B cell (primary cell): ENCODE measurements around the gene KIF21B. TPM values are rescaled to one million over a fixed set of nuclear protein-coding genes. Genes with fewer than 3 reads are reported as not detected.

Experiments
- ATAC-seq: fragments of 200-7000 bp; cut with Tn5 transposase; one replicate; pipeline ENCODE4 v1.10.0; 2021; ENCODE audit warnings: low read depth, mild to moderate bottlenecking, moderate number of reproducible peaks, moderate library complexity
- CTCF ChIA-PET: fragments of 350-600 bp; sonication (Branson Sonifier 250); formaldehyde crosslinking; loops from one replicate; lab custom pipeline; 2021; ENCODE audit warnings: antibody characterized with exemption, inconsistent platforms; lab: Charles Lee
- POLR2A ChIA-PET: fragments of 350-600 bp; sonication (Branson Sonifier 250); formaldehyde crosslinking; loops from one replicate; lab custom pipeline; 2021; ENCODE audit warnings: antibody characterized with exemption; lab: Charles Lee
- DNase-seq: peaks from one replicate; pipeline ENCODE4 v3.0.0; 2013
- H2AFZ ChIP-seq: 2 replicates; pipeline ENCODE4 v1.6.1; 2012; ENCODE audit warnings: mild to moderate bottlenecking, low read depth, low read length; ENCODE audit not compliant: insufficient read depth, poor library complexity, severe bottlenecking
- H3K27ac ChIP-seq, 2 donors: 1 replicate in 1 of 2; 2 replicates in 1 of 2; pipeline ENCODE4 v1.5.1; 2012 to 2013; ENCODE audit warnings: low read length in 2 of 2, mild to moderate bottlenecking in 2 of 2, moderate library complexity in 1 of 2
- H3K27me3 ChIP-seq, 4 experiments: fragments of 200-600 bp in 1 of 4; sonication (generic) in 1 of 4; replicated peaks in 1 of 4; 1 replicate in 2 of 4; 2 replicates in 2 of 4; pipeline versions ENCODE4 v1.6.1 to v1.7.0; 2013 to 2016; ENCODE audit warnings: low read length in 3 of 4, mild to moderate bottlenecking in 2 of 4, mixed read lengths in 1 of 4, moderate library complexity in 1 of 4; ENCODE audit not compliant: insufficient read depth in 4 of 4, control insufficient read depth in 3 of 4; ENCODE audit errors: control extremely low read depth in 1 of 4
- H3K36me3 ChIP-seq, 2 experiments: replicated peaks in 1 of 2; 1 replicate in 1 of 2; 2 replicates in 1 of 2; pipeline versions ENCODE4 v1.6.1 to v1.7.1; 2013; ENCODE audit warnings: low read length in 1 of 2; ENCODE audit not compliant: insufficient read depth in 2 of 2, control insufficient read depth in 1 of 2; ENCODE audit errors: control extremely low read depth in 1 of 2, extremely low read depth in 1 of 2
- H3K4me1 ChIP-seq, 2 donors: fragments of 200-600 bp in 1 of 2; sonication (generic) in 1 of 2; 1 replicate in 1 of 2; 2 replicates in 1 of 2; pipeline versions ENCODE4 v1.5.1 to v1.6.1; 2013 to 2017; ENCODE audit warnings: low read length in 2 of 2; ENCODE audit not compliant: control insufficient read depth in 2 of 2, insufficient read depth in 2 of 2
- H3K4me2 ChIP-seq: replicated peaks from 2 replicates; pipeline ENCODE3; 2012; ENCODE audit warnings: mild to moderate bottlenecking, low read depth, low read length; ENCODE audit not compliant: poor library complexity, severe bottlenecking
- H3K4me3 ChIP-seq, 5 experiments: fragments of 200-600 bp in 1 of 5; sonication (generic) in 1 of 5; 1 replicate in 3 of 5; 2 replicates in 2 of 5; pipeline versions ENCODE4 v1.5.1 to v1.7.0; 2011 to 2016; ENCODE audit warnings: low read length in 4 of 5, mild to moderate bottlenecking in 4 of 5, low read depth in 2 of 5, control low read depth in 1 of 5, moderate library complexity in 1 of 5; ENCODE audit not compliant: insufficient read depth in 1 of 5; ENCODE audit errors: control extremely low read depth in 1 of 5, extremely low read depth in 1 of 5
- H3K79me2 ChIP-seq: fragments of 200-600 bp; sonication (generic); one replicate; pipeline ENCODE4 v1.6.0; 2016; ENCODE audit warnings: low read length; ENCODE audit not compliant: control insufficient read depth, insufficient read depth
- H3K9ac ChIP-seq: fragments of 200-600 bp; sonication (generic); 2 replicates; pipeline ENCODE4 v1.6.1; 2017; ENCODE audit warnings: mild to moderate bottlenecking, low read length, moderate library complexity
- H3K9me3 ChIP-seq, 3 donors: one replicate each; pipeline versions ENCODE4 v1.6.1 to v1.7.1; 2013; ENCODE audit warnings: low read length in 2 of 3; ENCODE audit not compliant: control insufficient read depth in 2 of 3, insufficient read depth in 1 of 3; ENCODE audit errors: control extremely low read depth in 1 of 3
- H4K20me1 ChIP-seq: 2 replicates; pipeline ENCODE4 v1.6.0; 2012; ENCODE audit warnings: mild to moderate bottlenecking, low read length; ENCODE audit not compliant: insufficient read depth, control insufficient read depth, poor library complexity, severe bottlenecking
- H3K27ac Mint-ChIP-seq: one replicate; pipeline ENCODE4 v1.8.0; 2021; ENCODE audit warnings: mixed read lengths
- H3K27me3 Mint-ChIP-seq: one replicate; pipeline ENCODE4 v1.8.0; 2021; ENCODE audit warnings: mixed read lengths
- H3K4me1 Mint-ChIP-seq: one replicate; pipeline ENCODE4 v1.8.0; 2021; ENCODE audit warnings: mixed read lengths
- H3K4me3 Mint-ChIP-seq: one replicate; pipeline ENCODE4 v1.8.0; 2021; ENCODE audit warnings: mixed read lengths
- H3K9me3 Mint-ChIP-seq: one replicate; pipeline ENCODE4 v1.8.0; 2022; ENCODE audit warnings: mixed read lengths; ENCODE audit not compliant: insufficient read depth
- CTCF ChIP-seq: fragments of 200-600 bp; IDR thresholded peaks from one replicate; pipeline ENCODE4 v1.8.0; 2022; ENCODE audit warnings: antibody characterized with exemption, mild to moderate bottlenecking
- EZH2 ChIP-seq: IDR thresholded peaks from 2 replicates; pipeline ENCODE4 v1.6.1; 2012; ENCODE audit warnings: borderline replicate concordance, low read depth, mild to moderate bottlenecking, moderate library complexity, low read length; ENCODE audit not compliant: insufficient read depth, poor library complexity, severe bottlenecking
- WGBS: methylation state at CpG from one replicate; pipeline ENCODE4 v1.1.5; 2013; ENCODE audit warnings: missing lambda C conversion rate; ENCODE audit not compliant: insufficient coverage; 5-methylcytosine and 5-hydroxymethylcytosine counted together
- intact Hi-C: fragments of 100-400 bp; cut with micrococcal nuclease; formaldehyde crosslinking; loops from one replicate; pipeline ENCODE4 v1.10.0; 2022
- polyA plus RNA-seq: library from polyadenylated mRNA; depleted of rRNA; stranded (reverse); fragments of >200 nt; gene quantifications from 2 replicates; pipeline ENCODE4 v1.2.3, GENCODE V29; 2012
- total RNA-seq, 2 donors: library from RNA; stranded (reverse); fragments of 120-200 nt in 1 of 2; gene quantifications; 1 replicate in 1 of 2; 2 replicates in 1 of 2; pipeline versions ENCODE4 v1.2.3 to v1.2.4, GENCODE V29; 2013 to 2022

The KIF21B gene
- total and polyA plus RNA-seq, 2 donors (not counting 1 experiment from before 2014, with no cell fraction given) = 41.1 to 41.6 TPM

- Histone ChIP-seq H3K4me3 (no peak overlapping the region), H3K27me3 (no peaks in the 10 kb centered on the region), H2AFZ (no peak overlapping the region), H3K4me1 (no peaks in the 10 kb centered on the region), H4K20me1 (no peaks in the 10 kb centered on the region), H3K4me2 (no peak overlapping the region), H3K36me3 (peaks cover 4 to 85% of the 10 kb centered on the region in 2 experiments), H3K9ac (no peak overlapping the region), H3K9me3 (no peaks in the 10 kb centered on the region), H3K79me2 (no peaks in the 10 kb centered on the region), H3K27ac (no peak overlapping the region)
- ATAC-seq (no peak), DNase-seq (no peak)
- H3K27ac Mint-ChIP-seq = no peak overlapping the region
- H3K4me3 Mint-ChIP-seq = no peak overlapping the region
- 99% methylated on average over 9 of the region's 9 CpGs for WGBS
- no peaks in the 10 kb centered on the region for H3K4me1 Mint-ChIP-seq
- intact Hi-C loops = no loop called here
- CTCF ChIA-PET = interaction anchor here (1.1 to 5.9 kb wide), 3 partner anchors 9 to 53 kb away, joined by 3 to 28 read pairs (median 8); no protein-coding TSS in a partner anchor
- H3K9me3 Mint-ChIP-seq = no peaks in the 10 kb centered on the region
- TF ChIP-seq EZH2 (no peak), CTCF (no peak)
- POLR2A ChIA-PET = no interaction called here
- H3K27me3 Mint-ChIP-seq = no peaks in the 10 kb centered on the region
Measured at GRCh38 chr1:200988693-200989092, 34.8 kb downstream of the KIF21B start.

GRCh38 chr1:200985481-200985880, 38.0 kb downstream of the KIF21B start:
- ATAC-seq (no peak), DNase-seq (no peak)
- CTCF ChIA-PET = interaction anchor here (1.7 to 7.9 kb wide), 2 partner anchors 14 to 57 kb away, joined by 6 to 61 read pairs; no protein-coding TSS in a partner anchor
- Histone ChIP-seq H3K4me2 (no peak overlapping the region), H3K36me3 (peaks cover 4 to 79% of the 10 kb centered on the region in 2 experiments), H3K4me3 (no peak overlapping the region), H3K4me1 (no peaks in the 10 kb centered on the region), H3K27ac (no peak overlapping the region), H3K27me3 (no peaks in the 10 kb centered on the region), H3K9me3 (no peaks in the 10 kb centered on the region), H2AFZ (no peak overlapping the region), H3K79me2 (no peaks in the 10 kb centered on the region), H4K20me1 (no peaks in the 10 kb centered on the region), H3K9ac (no peak overlapping the region)
- intact Hi-C loops = no loop called here
- Mint-ChIP-seq H3K4me1 (no peaks in the 10 kb centered on the region), H3K4me3 (no peak overlapping the region), H3K9me3 (no peaks in the 10 kb centered on the region), H3K27ac (no peak overlapping the region), H3K27me3 (no peaks in the 10 kb centered on the region)
- POLR2A ChIA-PET = no interaction called here
- TF ChIP-seq EZH2 = no peak
- TF ChIP-seq CTCF = no peak
- 88% methylated on average over 1 of the region's 1 CpG for WGBS
